ENCODE measurements around the gene NLK. TPM values are rescaled to one million over a fixed set of nuclear protein-coding genes. Genes with fewer than 3 reads are reported as not detected.

NLK gene
- total and polyA plus RNA-seq, 2 of the 13 experiments (the other 11 are each of a cell fraction or from before 2014, with no cell fraction given), result 13.4 to 14.6 TPM

- TF ChIP-seq ZUFSP (CRISPR knock-in tag; IDR thresholded peaks at IDR 0.05; ENCODE audit: borderline replicate concordance) (no peak), PAWR (CRISPR knock-in tag; IDR thresholded peaks at IDR 0.05; ENCODE audit: borderline replicate concordance) (no peak), POGK (CRISPR knock-in tag; conservative IDR thresholded peaks at IDR 0.05) (no peak), ZMAT3 (CRISPR knock-in tag; conservative IDR thresholded peaks at IDR 0.05) (no peak), ZBTB26 (CRISPR knock-in tag; IDR thresholded peaks at IDR 0.05; ENCODE audit: borderline replicate concordance) (no peak), ELF1 (CRISPR knock-in tag; IDR thresholded peaks at IDR 0.05) (no peak), ZNF10 (CRISPR knock-in tag; IDR thresholded peaks at IDR 0.05; ENCODE audit: borderline replicate concordance, low read depth) (no peak), SAFB2 (CRISPR knock-in tag; IDR thresholded peaks at IDR 0.05; ENCODE audit: borderline replicate concordance, low read depth) (no peak), TARDBP (CRISPR knock-in tag; IDR thresholded peaks at IDR 0.05) (no peak), DDIT3 (CRISPR knock-in tag; IDR thresholded peaks at IDR 0.05) (no peak), HNF1B (CRISPR knock-in tag; IDR thresholded peaks at IDR 0.05) (no peak)
These were observed 44.0 kb downstream of the NLK start (continued) for GRCh38 chr17:28086519-28086918.
